Omental fat pad (tissue), 4 donors: ENCODE data around the gene ASL. TPM values are rescaled to one million over a fixed set of nuclear protein-coding genes. Genes with fewer than 3 reads are reported as not detected.

Source experiments
- ATAC-seq: fragments of 150-250 bp; one replicate; pipeline ENCODE4 v1.9.1; 2016; ENCODE audit warnings: mild to moderate bottlenecking, moderate library complexity; ENCODE audit not compliant: low FRiP score
- DNase-seq: peaks from one replicate; pipeline ENCODE4 v3.0.0-alpha.2; 2019; ENCODE audit warnings: low spot score
- CTCF ChIP-seq, 3 donors: fragments of 450-650 bp; IDR thresholded peaks; one replicate each; pipeline ENCODE4 v1.5.1; 2016 to 2017; ENCODE audit warnings: antibody characterized with exemption in 3 of 3, mild to moderate bottlenecking in 3 of 3, moderate library complexity in 2 of 3
- total RNA-seq, 4 donors: library from RNA; depleted of rRNA; stranded (reverse); fragments of >200 nt; gene quantifications; one replicate each; pipeline ENCODE4 v1.1.0, GENCODE V29; 2016

The ASL gene
- total RNA-seq, 4 donors from 2014 or later: 17.1 to 42.1 (median 24.7) TPM

- no peak for TF ChIP-seq CTCF (IDR thresholded peaks at IDR 0.05)
- ATAC-seq: no peak
- no peak for DNase-seq
Measured at GRCh38 chr7:66140924-66141323, 65.3 kb downstream of the ASL start.

- TF ChIP-seq CTCF (IDR thresholded peaks at IDR 0.05): no peak
- DNase-seq: no peak
- ATAC-seq: no peak
Measured at GRCh38 chr7:66142334-66142733, 66.7 kb downstream of the ASL start.

GRCh38 chr7:66142996-66143395 is 67.4 kb downstream of the ASL start:
- no peak for ATAC-seq
- DNase-seq: no peak
- TF ChIP-seq CTCF (IDR thresholded peaks at IDR 0.05): no peak

Other genes starting within 250 kb of the ASL start
- gene VKORC1L1, start 202.7 kb upstream of the ASL start, total RNA-seq: 100 to 1,000 TPM in 1 of 4 donors, 10 to 100 TPM in 3; 32.5 to 123 (median 51.5) TPM
- 10 to 100 TPM; 20.2 to 45.7 (median 33.1) TPM for gene GUSB, start 93.6 kb upstream of the ASL start, total RNA-seq
- 10 to 100 TPM; 26.9 to 49.5 (median 38.3) TPM for gene CRCP, start 39.0 kb downstream of the ASL start, total RNA-seq
- gene TPST1, start 129.5 kb downstream of the ASL start, total RNA-seq: 10 to 100 TPM; 16.4 to 63.2 (median 24.3) TPM